Heart left ventricle (tissue), 13 donors: ENCODE data around the gene IER5L.

ENCODE experiments used
- POLR2A ChIP-seq, 2 donors: fragments of 450-650 bp; IDR thresholded peaks; one replicate each; pipeline ENCODE4 v1.6.1; 2017; ENCODE audit warnings: antibody characterized with exemption in 2 of 2, mild to moderate bottlenecking in 2 of 2, moderate library complexity in 2 of 2
- TF ChIP-seq, protein P1 (sequence below), 12 donors: fragments of 200-600 bp; sonication (generic) in 4 of 12; IDR thresholded peaks; one replicate each; pipeline versions ENCODE4 v1.5.0 to v1.8.0; 2018 to 2022; ENCODE audit warnings: antibody characterized with exemption in 12 of 12, mild to moderate bottlenecking in 5 of 12
- donor health status: ischemic (EF 13 %, LVEDD 7.1; RV severe dilation, severe dysfunction).
- donor health status: DM: no; HTN: yes; CAD: no.
- donor health status: DM: no; HTN: no; CAD: no.
- donor health status: ischemic (EF 25% LVEDD 6.9; RV normal size, moderate dysfunction).
- donor health status: ischemic (EF 25% LVEDD 5.7; RV mildly dilated, moderate dysfunction).
- donor health status: ischemic (EF 35%, LVEDD 5.7; RV mildly dilated, moderate dysfunction).
- donor health status: nonischemic (EF 11% LVEDD 7.7; RV severe dilation, severe dysfunction).
- donor health status: DM: yes; HTN: yes; CAD: no.
- donor health status: PGD.
- donor health status: ischemic (EF 29% LVEDD 5.4; RV normal size, mild dysfunction).
- donor health status: nonischemic (EF 23%, LVEDD 6.1; RV moderate dilation, normal function).

DNA sequence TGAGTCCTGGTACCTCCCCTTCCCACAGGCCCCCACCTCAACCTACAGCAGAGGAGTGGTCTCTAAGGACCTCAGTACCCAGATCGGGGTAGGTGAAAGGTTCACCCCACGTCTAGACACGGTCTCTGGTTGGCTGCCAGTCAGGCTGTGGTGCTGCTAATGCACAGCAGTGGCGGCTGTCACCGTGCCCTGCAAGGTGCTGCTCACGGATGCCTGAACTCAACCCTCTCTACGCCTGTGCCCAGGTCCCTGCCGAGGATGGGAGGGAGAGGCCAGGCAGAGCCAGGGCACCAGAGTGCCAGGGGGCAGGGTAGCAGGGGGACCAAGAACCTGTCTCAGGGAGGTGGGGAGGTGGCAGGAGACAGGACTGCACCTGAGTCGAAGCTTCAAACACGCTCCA, 14.3 kb downstream of the IER5L start:
- TF ChIP-seq, protein P1, sequence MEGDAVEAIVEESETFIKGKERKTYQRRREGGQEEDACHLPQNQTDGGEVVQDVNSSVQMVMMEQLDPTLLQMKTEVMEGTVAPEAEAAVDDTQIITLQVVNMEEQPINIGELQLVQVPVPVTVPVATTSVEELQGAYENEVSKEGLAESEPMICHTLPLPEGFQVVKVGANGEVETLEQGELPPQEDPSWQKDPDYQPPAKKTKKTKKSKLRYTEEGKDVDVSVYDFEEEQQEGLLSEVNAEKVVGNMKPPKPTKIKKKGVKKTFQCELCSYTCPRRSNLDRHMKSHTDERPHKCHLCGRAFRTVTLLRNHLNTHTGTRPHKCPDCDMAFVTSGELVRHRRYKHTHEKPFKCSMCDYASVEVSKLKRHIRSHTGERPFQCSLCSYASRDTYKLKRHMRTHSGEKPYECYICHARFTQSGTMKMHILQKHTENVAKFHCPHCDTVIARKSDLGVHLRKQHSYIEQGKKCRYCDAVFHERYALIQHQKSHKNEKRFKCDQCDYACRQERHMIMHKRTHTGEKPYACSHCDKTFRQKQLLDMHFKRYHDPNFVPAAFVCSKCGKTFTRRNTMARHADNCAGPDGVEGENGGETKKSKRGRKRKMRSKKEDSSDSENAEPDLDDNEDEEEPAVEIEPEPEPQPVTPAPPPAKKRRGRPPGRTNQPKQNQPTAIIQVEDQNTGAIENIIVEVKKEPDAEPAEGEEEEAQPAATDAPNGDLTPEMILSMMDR (IDR thresholded peaks at IDR 0.05) = no peak
- no peak for TF ChIP-seq POLR2A (IDR thresholded peaks at IDR 0.05)
